Measurements from ENCODE around the gene AFAP1.

Gene AFAP1

GRCh38 chr4:7710576-7711306, 228.9 kb downstream of the AFAP1 start:
- no peak for DNase-seq

DNA sequence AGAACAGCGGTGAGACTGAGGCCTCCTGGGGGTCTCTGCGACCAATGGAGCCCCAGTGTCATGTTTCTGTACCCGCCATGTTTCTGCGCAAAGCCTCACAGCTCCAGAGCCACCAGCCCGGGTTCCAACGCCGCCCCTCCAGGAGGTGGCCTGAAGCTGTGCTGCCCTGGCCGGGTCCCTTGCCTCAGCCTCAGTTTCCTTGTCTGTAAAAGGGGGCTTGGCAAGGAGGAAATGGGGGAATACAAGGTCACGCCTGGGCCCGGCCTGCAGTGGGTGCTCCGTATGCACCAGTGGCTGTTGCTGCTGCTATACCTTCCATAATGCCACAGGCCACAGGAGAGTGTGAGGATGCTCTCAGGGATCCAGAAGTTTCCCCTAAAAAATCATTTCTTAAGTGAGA, 229.5 kb downstream of the AFAP1 start:
- no peak for DNase-seq

- DNase-seq = no peak
Observed at GRCh38 chr4:7709431-7709830, 230.2 kb downstream of the AFAP1 start.

GRCh38 chr4:7708981-7709380, 230.7 kb downstream of the AFAP1 start:
- no peak for DNase-seq
